HL-60 (cell line): ENCODE results near the gene RAI14.

Source experiments
- DNase-seq, 2 experiments: peaks; one replicate each; pipeline ENCODE4 v3.0.0-alpha.2; 2010 to 2020; ENCODE audit warnings: low read depth in 1 of 2, low spot score in 1 of 2
- H3K27ac ChIP-seq: fragments of 250-450 bp; sonication (Bioruptor Pico); replicated peaks from 2 replicates; pipeline ENCODE4 v1.5.1; 2020; ENCODE audit warnings: mild to moderate bottlenecking, moderate library complexity
- H3K27me3 ChIP-seq: fragments of 250-450 bp; sonication (Bioruptor Pico); 2 replicates; pipeline ENCODE4 v1.5.1; 2021; ENCODE audit warnings: mild to moderate bottlenecking, moderate library complexity; ENCODE audit not compliant: insufficient read depth, poor library complexity, severe bottlenecking
- H3K4me3 ChIP-seq: replicated peaks from 2 replicates; pipeline ENCODE4 v1.5.1; 2011; ENCODE audit warnings: mild to moderate bottlenecking, control low read depth, low read length; ENCODE audit not compliant: insufficient read depth
- CTCF ChIP-seq: IDR thresholded peaks from one replicate; pipeline ENCODE4 v1.5.1; 2011; ENCODE audit warnings: low read length, control low read depth, inconsistent platforms; ENCODE audit not compliant: insufficient read depth
- GABPA ChIP-seq: IDR thresholded peaks from 2 replicates; pipeline ENCODE4 v1.6.1; 2012; ENCODE audit warnings: low read depth
- POLR2AphosphoS5 ChIP-seq: IDR thresholded peaks from 2 replicates; pipeline ENCODE4 v1.6.1; 2012; ENCODE audit warnings: low read depth
- SPI1 ChIP-seq: IDR thresholded peaks from 2 replicates; pipeline ENCODE4 v1.6.1; 2012; ENCODE audit warnings: low read depth, mild to moderate bottlenecking, borderline replicate concordance
- TF ChIP-seq, protein P1 (sequence below): IDR thresholded peaks from 2 replicates; pipeline ENCODE4 v1.6.1; 2012; ENCODE audit warnings: low read depth; ENCODE audit not compliant: insufficient replicate concordance

The RAI14 gene

DNA sequence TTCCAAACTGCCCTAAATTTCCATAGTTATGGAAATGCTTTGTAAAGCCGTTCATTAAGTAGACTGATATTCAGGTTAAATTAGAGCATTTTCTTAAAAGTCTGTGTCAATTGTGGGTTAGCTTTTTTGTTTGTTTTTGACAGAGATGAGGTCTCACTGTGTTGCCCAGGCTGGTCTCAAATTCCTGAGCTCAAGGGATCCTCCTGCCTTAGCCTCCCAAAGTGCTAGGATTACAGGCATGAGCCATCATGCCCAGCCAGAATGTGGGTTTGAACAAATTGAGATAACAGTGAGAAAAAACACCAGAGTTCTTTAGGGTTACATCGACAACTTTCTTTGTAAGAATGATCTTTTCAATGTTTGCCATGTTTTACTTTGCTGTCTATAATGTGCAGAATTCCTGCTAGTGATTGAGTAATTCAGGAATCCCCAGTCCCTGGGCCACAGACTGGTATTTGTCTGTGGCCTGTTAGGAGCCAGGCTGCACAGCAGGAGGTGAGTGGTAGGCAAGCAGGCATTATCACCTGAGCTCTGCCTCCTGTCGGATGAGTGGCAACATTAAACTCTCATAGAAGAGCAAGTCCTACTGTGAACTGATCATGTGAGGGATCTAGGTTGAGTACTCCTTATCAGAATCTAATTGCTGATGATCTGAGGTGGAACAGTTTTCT lies 80.5 kb downstream of the RAI14 start:
- no peak for DNase-seq
- no peak overlapping the region for H3K27ac ChIP-seq
- H3K27me3 ChIP-seq: no peaks in the 10 kb centered on the region
- TF ChIP-seq SPI1 (no peak), CTCF (no peak), GABPA (no peak), POLR2AphosphoS5 (no peak)
- TF ChIP-seq, protein P1, sequence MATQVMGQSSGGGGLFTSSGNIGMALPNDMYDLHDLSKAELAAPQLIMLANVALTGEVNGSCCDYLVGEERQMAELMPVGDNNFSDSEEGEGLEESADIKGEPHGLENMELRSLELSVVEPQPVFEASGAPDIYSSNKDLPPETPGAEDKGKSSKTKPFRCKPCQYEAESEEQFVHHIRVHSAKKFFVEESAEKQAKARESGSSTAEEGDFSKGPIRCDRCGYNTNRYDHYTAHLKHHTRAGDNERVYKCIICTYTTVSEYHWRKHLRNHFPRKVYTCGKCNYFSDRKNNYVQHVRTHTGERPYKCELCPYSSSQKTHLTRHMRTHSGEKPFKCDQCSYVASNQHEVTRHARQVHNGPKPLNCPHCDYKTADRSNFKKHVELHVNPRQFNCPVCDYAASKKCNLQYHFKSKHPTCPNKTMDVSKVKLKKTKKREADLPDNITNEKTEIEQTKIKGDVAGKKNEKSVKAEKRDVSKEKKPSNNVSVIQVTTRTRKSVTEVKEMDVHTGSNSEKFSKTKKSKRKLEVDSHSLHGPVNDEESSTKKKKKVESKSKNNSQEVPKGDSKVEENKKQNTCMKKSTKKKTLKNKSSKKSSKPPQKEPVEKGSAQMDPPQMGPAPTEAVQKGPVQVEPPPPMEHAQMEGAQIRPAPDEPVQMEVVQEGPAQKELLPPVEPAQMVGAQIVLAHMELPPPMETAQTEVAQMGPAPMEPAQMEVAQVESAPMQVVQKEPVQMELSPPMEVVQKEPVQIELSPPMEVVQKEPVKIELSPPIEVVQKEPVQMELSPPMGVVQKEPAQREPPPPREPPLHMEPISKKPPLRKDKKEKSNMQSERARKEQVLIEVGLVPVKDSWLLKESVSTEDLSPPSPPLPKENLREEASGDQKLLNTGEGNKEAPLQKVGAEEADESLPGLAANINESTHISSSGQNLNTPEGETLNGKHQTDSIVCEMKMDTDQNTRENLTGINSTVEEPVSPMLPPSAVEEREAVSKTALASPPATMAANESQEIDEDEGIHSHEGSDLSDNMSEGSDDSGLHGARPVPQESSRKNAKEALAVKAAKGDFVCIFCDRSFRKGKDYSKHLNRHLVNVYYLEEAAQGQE: no peak
- no peak overlapping the region for H3K4me3 ChIP-seq

DNA sequence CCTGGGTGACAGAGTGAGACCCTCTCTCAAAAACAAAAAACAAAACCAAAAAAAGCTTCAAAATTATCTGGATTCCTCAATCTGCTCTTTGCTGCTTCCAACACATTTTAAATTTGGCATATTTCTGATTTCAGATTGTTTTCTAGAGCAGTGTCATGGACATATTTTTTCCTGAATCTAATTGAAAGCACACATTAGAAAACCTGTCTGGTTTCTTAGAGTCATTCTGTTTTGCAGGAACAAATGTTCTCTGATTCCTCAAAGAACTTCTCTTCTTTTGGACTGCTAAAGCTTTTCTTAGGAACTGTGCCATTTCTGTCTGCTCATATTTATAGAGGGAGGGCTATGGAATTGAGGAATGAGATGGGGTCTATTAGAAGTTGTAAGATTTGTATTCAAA lies 81.6 kb downstream of the RAI14 start:
- TF ChIP-seq SPI1 (no peak), CTCF (no peak), GABPA (no peak)
- Histone ChIP-seq H3K27me3 (no peaks in the 10 kb centered on the region), H3K4me3 (no peak overlapping the region), H3K27ac (no peak overlapping the region)
- DNase-seq: no peak

- TF ChIP-seq, protein P1: no peak
- TF ChIP-seq CTCF (no peak), POLR2AphosphoS5 (no peak), SPI1 (no peak), GABPA (no peak)
- no peak overlapping the region for H3K27ac ChIP-seq
- DNase-seq: no peak
- no peak overlapping the region for H3K4me3 ChIP-seq
- no peaks in the 10 kb centered on the region for H3K27me3 ChIP-seq
These were observed 82.3 kb downstream of the RAI14 start for GRCh38 chr5:34738381-34738780.

DNA sequence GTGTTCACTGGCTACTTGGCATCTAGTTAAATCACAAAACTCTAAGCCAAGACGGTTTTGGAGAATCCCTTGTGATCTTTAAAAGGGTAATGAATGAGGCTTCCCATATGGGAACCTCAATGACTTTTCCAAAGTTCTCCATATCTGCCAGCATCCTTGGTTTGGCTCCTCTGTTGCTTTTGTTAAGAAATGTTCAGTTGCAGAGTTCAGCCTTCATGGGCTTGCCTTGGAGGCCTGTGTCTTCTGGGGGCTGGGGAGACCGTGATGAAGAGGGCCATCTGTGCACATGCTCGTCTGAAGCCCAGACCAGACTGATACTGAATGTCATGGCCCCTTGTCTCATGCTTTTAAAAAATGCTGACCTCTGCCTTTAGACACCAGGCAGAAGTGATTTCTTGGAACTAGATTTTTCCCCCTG lies 84.3 kb downstream of the RAI14 start:
- TF ChIP-seq CTCF (no peak), GABPA (no peak), POLR2AphosphoS5 (no peak), SPI1 (no peak)
- TF ChIP-seq, protein P1: no peak
- no peak for DNase-seq
- H3K4me3 ChIP-seq: no peak overlapping the region
- H3K27me3 ChIP-seq: no peaks in the 10 kb centered on the region
- no peak overlapping the region for H3K27ac ChIP-seq
